GM23248 (cell line): ENCODE data around the gene DNAJC16.

Experiments used
- EZH2 ChIP-seq: fragments of 200-600 bp; sonication (generic); IDR thresholded peaks from 2 replicates; pipeline ENCODE4 v1.6.1; 2018; ENCODE audit warnings: antibody characterized with exemption, mild to moderate bottlenecking; ENCODE audit not compliant: insufficient read depth, poor library complexity, severe bottlenecking
- EZH2phosphoT487 ChIP-seq: fragments of 200-600 bp; sonication (generic); IDR thresholded peaks from 2 replicates; pipeline ENCODE4 v1.6.1; 2018; ENCODE audit warnings: antibody characterized with exemption, moderate library complexity, mild to moderate bottlenecking, low read depth; ENCODE audit not compliant: insufficient read depth

GRCh38 chr1:15507278-15507677, 19.4 kb upstream of the DNAJC16 start:
- TF ChIP-seq EZH2phosphoT487, result no peak
- no peak for TF ChIP-seq EZH2
